GM23248 (cell line): ENCODE measurements around the gene KCND3.

Experiments
- EZH2 ChIP-seq: fragments of 200-600 bp; sonication (generic); IDR thresholded peaks from 2 replicates; pipeline ENCODE4 v1.6.1; 2018; ENCODE audit warnings: antibody characterized with exemption, mild to moderate bottlenecking; ENCODE audit not compliant: insufficient read depth, poor library complexity, severe bottlenecking
- EZH2phosphoT487 ChIP-seq: fragments of 200-600 bp; sonication (generic); IDR thresholded peaks from 2 replicates; pipeline ENCODE4 v1.6.1; 2018; ENCODE audit warnings: antibody characterized with exemption, moderate library complexity, mild to moderate bottlenecking, low read depth; ENCODE audit not compliant: insufficient read depth

DNA sequence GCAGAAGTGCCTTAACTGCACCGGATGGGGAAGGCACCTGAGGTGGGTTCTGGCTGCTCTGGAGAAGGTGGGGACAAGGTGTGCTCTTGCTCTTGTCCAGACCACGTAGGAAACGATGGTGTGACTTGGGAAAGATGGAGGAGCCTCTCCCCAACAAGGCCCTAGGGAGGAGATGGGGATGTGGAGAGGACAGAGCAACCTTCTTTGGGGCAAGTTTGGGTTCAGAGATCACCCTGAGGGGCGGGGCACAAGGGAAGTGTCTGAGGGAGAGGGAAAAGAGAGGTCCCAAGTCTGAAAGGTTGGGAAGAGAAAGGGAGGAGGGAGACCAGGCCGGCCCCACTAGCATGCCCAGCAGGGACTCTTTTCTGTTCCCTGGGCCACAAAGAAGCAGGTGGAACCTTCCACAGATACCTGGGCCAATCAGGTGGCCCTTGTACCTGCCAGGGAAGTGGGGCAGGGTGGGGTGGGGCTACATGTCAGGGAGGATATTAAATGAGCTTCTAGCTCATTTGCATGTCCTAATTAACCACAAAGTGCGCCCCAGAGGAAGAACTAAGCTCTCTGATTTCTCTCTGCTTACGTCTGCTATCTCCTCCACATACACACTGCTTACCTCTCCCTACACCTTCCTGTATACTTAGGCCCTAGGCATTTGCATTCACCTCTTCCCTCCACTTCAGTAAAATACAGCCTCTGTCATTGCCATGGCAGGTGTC lies 266.2 kb downstream of the KCND3 start:
- no peak for TF ChIP-seq EZH2
- TF ChIP-seq EZH2phosphoT487, result no peak
